CD4-positive, alpha-beta T cell (primary cell): ENCODE data around the gene HIGD1C. TPM values are rescaled to one million over a fixed set of nuclear protein-coding genes. Genes with fewer than 3 reads are reported as not detected.
A peak's percentile ranks its signal among the peaks of the same experiment; 100 is the strongest.

Experiments used
- ATAC-seq: fragments of 200-7000 bp; cut with Tn5 transposase; one replicate; pipeline ENCODE4 v1.10.0; 2022; ENCODE audit warnings: mild to moderate bottlenecking; ENCODE audit not compliant: poor library complexity
- CTCF ChIA-PET: fragments of 350-600 bp; sonication (Branson Sonifier 250); formaldehyde crosslinking; loops from one replicate; lab custom pipeline; 2021; ENCODE audit warnings: antibody characterized with exemption, inconsistent platforms; lab: Charles Lee
- POLR2A ChIA-PET: fragments of 350-600 bp; sonication (Branson Sonifier 250); formaldehyde crosslinking; loops from one replicate; lab custom pipeline; 2021; ENCODE audit warnings: antibody characterized with exemption, inconsistent platforms; lab: Charles Lee
- DNase-seq, 14 experiments: peaks; one replicate each; pipeline ENCODE4 v3.0.0-alpha.2; 2013 to 2020; ENCODE audit warnings: mixed read lengths in 2 of 14
- H3K27ac ChIP-seq, 2 donors: one replicate each; pipeline versions ENCODE4 v1.5.1 to v1.7.0; 2013; ENCODE audit warnings: low read length in 2 of 2, low read depth in 1 of 2, mild to moderate bottlenecking in 1 of 2
- H3K27me3 ChIP-seq, 2 experiments: 1 replicate in 1 of 2; 2 replicates in 1 of 2; pipeline versions ENCODE4 v1.6.1 to v1.7.0; 2013; ENCODE audit warnings: low read length in 2 of 2, control low read depth in 1 of 2, mild to moderate bottlenecking in 1 of 2, moderate library complexity in 1 of 2; ENCODE audit not compliant: insufficient read depth in 2 of 2, control insufficient read depth in 1 of 2
- H3K36me3 ChIP-seq: one replicate; pipeline ENCODE4 v1.6.1; 2013; ENCODE audit warnings: low read length, control low read depth; ENCODE audit not compliant: insufficient read depth
- H3K4me1 ChIP-seq: one replicate; pipeline ENCODE4 v1.6.1; 2013; ENCODE audit warnings: low read length, control low read depth; ENCODE audit not compliant: insufficient read depth
- H3K4me3 ChIP-seq: one replicate; pipeline ENCODE4 v1.5.1; 2013; ENCODE audit warnings: mild to moderate bottlenecking, low read length, moderate library complexity
- H3K9me3 ChIP-seq, 2 experiments: 1 replicate in 1 of 2; 2 replicates in 1 of 2; pipeline versions ENCODE4 v1.6.1 to v1.7.0; 2013; ENCODE audit warnings: low read length in 2 of 2, mild to moderate bottlenecking in 2 of 2, control low read depth in 1 of 2, moderate library complexity in 1 of 2; ENCODE audit not compliant: control insufficient read depth in 1 of 2, insufficient read depth in 1 of 2
- H3K27ac Mint-ChIP-seq: one replicate; pipeline ENCODE4 v1.8.0; 2020; ENCODE audit warnings: mixed read lengths
- H3K27me3 Mint-ChIP-seq: one replicate; pipeline ENCODE4 v1.8.0; 2021; ENCODE audit warnings: mixed read lengths
- H3K36me3 Mint-ChIP-seq: one replicate; pipeline ENCODE4 v1.8.0; 2021; ENCODE audit warnings: low read depth, mixed read lengths
- H3K4me1 Mint-ChIP-seq: one replicate; pipeline ENCODE4 v1.8.0; 2021; ENCODE audit warnings: low read depth, mixed read lengths
- H3K4me3 Mint-ChIP-seq: one replicate; pipeline ENCODE4 v1.8.0; 2020; ENCODE audit warnings: mild to moderate bottlenecking, mixed read lengths
- H3K9me3 Mint-ChIP-seq: one replicate; pipeline ENCODE4 v1.8.0; 2020; ENCODE audit warnings: mixed read lengths
- CTCF ChIP-seq: fragments of 200-600 bp; IDR thresholded peaks from one replicate; pipeline ENCODE4 v1.8.0; 2022; ENCODE audit warnings: antibody characterized with exemption, mild to moderate bottlenecking
- intact Hi-C, 2 experiments: fragments of 100-400 bp; cut with DNase I in 1 of 2; cut with micrococcal nuclease in 1 of 2; formaldehyde crosslinking; loops; one replicate each; pipeline versions ENCODE4 v1.15.1 to v1.9.0; 2023 to 2025; cut with DNase I, micrococcal nuclease
- total RNA-seq, 174 experiments: library from RNA in 2 of 174; stranded (reverse) in 2 of 174; gene quantifications; one replicate each; pipeline ENCODE4 v1.2.3 and lab custom pipeline; 2021 to 2026

HIGD1C gene
- total RNA-seq, 2 experiments from 2014 or later = not detected

GRCh38 chr12:51017452-51017851 is 65.1 kb downstream of the HIGD1C start:
- H3K4me1 ChIP-seq = peaks cover 25% of the 10 kb centered on the region
- Mint-ChIP-seq H3K4me3 (no peak overlapping the region), H3K4me1 (peaks cover 54% of the 10 kb centered on the region), H3K27me3 (no peaks in the 10 kb centered on the region), H3K36me3 (peaks cover 6% of the 10 kb centered on the region), H3K9me3 (no peaks in the 10 kb centered on the region), H3K27ac (no peak overlapping the region)
- H3K27me3 ChIP-seq = no peaks in the 10 kb centered on the region
- ATAC-seq (no peak), DNase-seq (no peak)
- peaks cover 4% of the 10 kb centered on the region for H3K36me3 ChIP-seq
- H3K9me3 ChIP-seq = no peaks in the 10 kb centered on the region
- no peak overlapping the region for H3K27ac ChIP-seq
- intact Hi-C loops = no loop called here
- no peak for TF ChIP-seq CTCF
- no peak overlapping the region for H3K4me3 ChIP-seq
- ChIA-PET CTCF (no interaction called here), POLR2A (no interaction called here)

GRCh38 chr12:51018956-51019355 is 66.6 kb downstream of the HIGD1C start:
- intact Hi-C loops = no loop called here
- no peak overlapping the region for H3K4me3 Mint-ChIP-seq
- no peak overlapping the region for H3K27ac ChIP-seq

GRCh38 chr12:51019927-51020326 is 67.6 kb downstream of the HIGD1C start:
- H3K27ac Mint-ChIP-seq = no peak overlapping the region
- ATAC-seq (no peak), DNase-seq (no peak)
- Histone ChIP-seq H3K4me3 (no peak overlapping the region), H3K4me1 (peaks cover 39% of the 10 kb centered on the region), H3K27ac (no peak overlapping the region), H3K9me3 (no peaks in the 10 kb centered on the region), H3K36me3 (peaks cover 4% of the 10 kb centered on the region), H3K27me3 (no peaks in the 10 kb centered on the region)
- no peak overlapping the region for H3K4me3 Mint-ChIP-seq
- intact Hi-C loops = no loop called here
- no peaks in the 10 kb centered on the region for H3K27me3 Mint-ChIP-seq
- ChIA-PET POLR2A (interaction anchor here (2.5 kb wide), 1 partner anchor 11 kb away, joined by 9 read pairs; no protein-coding TSS in a partner anchor), CTCF (no interaction called here)
- H3K4me1 Mint-ChIP-seq = peaks cover 64% of the 10 kb centered on the region
- H3K9me3 Mint-ChIP-seq = no peaks in the 10 kb centered on the region
- no peak for TF ChIP-seq CTCF
- H3K36me3 Mint-ChIP-seq = peaks cover 6% of the 10 kb centered on the region

More at GRCh38 chr12:51018956-51019355, 66.6 kb downstream of the HIGD1C start:
- ATAC-seq (no peak), DNase-seq (no peak)
- Histone ChIP-seq H3K27me3 (no peaks in the 10 kb centered on the region), H3K36me3 (peaks cover 4% of the 10 kb centered on the region), H3K4me1 (peaks cover 31% of the 10 kb centered on the region), H3K4me3 (no peak overlapping the region), H3K9me3 (no peaks in the 10 kb centered on the region)
- Mint-ChIP-seq H3K27ac (peak overlapping the region; percentile 20), H3K9me3 (no peaks in the 10 kb centered on the region), H3K36me3 (peaks cover 6% of the 10 kb centered on the region), H3K4me1 (peaks cover 55% of the 10 kb centered on the region), H3K27me3 (no peaks in the 10 kb centered on the region)
- TF ChIP-seq CTCF = no peak
- ChIA-PET POLR2A (interaction anchor here (2.5 kb wide), 1 partner anchor 10 kb away, joined by 9 read pairs; no protein-coding TSS in a partner anchor), CTCF (interaction anchor here (0.7 kb wide), 3 partner anchors 17 to 908 kb away, joined by 3 to 5 read pairs (median 3); no protein-coding TSS in a partner anchor)

Other genes with a start within 250 kb of the HIGD1C start
- gene ATF1, start 188.4 kb upstream of the HIGD1C start, total RNA-seq = 10 to 100 TPM; 11.3 TPM
- not detected for gene TMPRSS12, start 109.6 kb upstream of the HIGD1C start, total RNA-seq
- gene SLC11A2, start 73.8 kb downstream of the HIGD1C start, total RNA-seq = 10 to 100 TPM; 43.6 to 47.7 TPM
- gene LETMD1, start 95.8 kb downstream of the HIGD1C start, total RNA-seq = 10 to 100 TPM; 51.8 to 54.1 TPM
- 10 to 100 TPM; 14.4 to 16.5 TPM for gene CSRNP2, start 131.1 kb downstream of the HIGD1C start, total RNA-seq
- gene TFCP2, start 220.6 kb downstream of the HIGD1C start, total RNA-seq = 10 to 100 TPM in 1 of 2 experiments, 1 to 10 TPM in 1; 9.4 to 11.7 TPM